SJSA1 (cell line): ENCODE data around the gene KBTBD4. TPM values are rescaled to one million over a fixed set of nuclear protein-coding genes. Genes with fewer than 3 reads are reported as not detected.
A peak's percentile ranks its signal among the peaks of the same experiment; 100 is the strongest.

Source experiments
- DNase-seq, 2 experiments: peaks; one replicate each; pipeline ENCODE4 v3.0.0-alpha.2; 2015 to 2020; ENCODE audit warnings: low spot score in 2 of 2, low read depth in 1 of 2
- H3K27ac ChIP-seq: fragments of 250-450 bp; sonication (Bioruptor Pico); 2 replicates; pipeline ENCODE4 v1.5.1; 2020; ENCODE audit warnings: mild to moderate bottlenecking, moderate library complexity
- H3K27me3 ChIP-seq: fragments of 250-450 bp; sonication (Bioruptor Pico); replicated peaks from 2 replicates; pipeline ENCODE4 v1.5.1; 2020; ENCODE audit warnings: mild to moderate bottlenecking, moderate library complexity
- H3K36me3 ChIP-seq: fragments of 250-450 bp; sonication (Bioruptor Pico); 2 replicates; pipeline ENCODE4 v1.5.1; 2020; ENCODE audit warnings: mild to moderate bottlenecking
- H3K4me1 ChIP-seq: fragments of 250-450 bp; sonication (Bioruptor Pico); replicated peaks from 2 replicates; pipeline ENCODE4 v1.6.1; 2021; ENCODE audit warnings: mild to moderate bottlenecking
- H3K4me3 ChIP-seq: fragments of 250-450 bp; sonication (Bioruptor Pico); 2 replicates; pipeline ENCODE4 v1.5.1; 2020; ENCODE audit warnings: mild to moderate bottlenecking
- H3K9me3 ChIP-seq: fragments of 250-450 bp; sonication (Bioruptor Pico); replicated peaks from 2 replicates; pipeline ENCODE4 v1.5.1; 2020; ENCODE audit warnings: mild to moderate bottlenecking
- total RNA-seq: library from RNA; depleted of rRNA; stranded (reverse); fragments of >200 nt; shearing (Covaris generic); gene quantifications from 2 replicates; pipeline ENCODE4 v1.2.3, GENCODE V29; 2014; rRNA removed

Gene KBTBD4
- total RNA-seq: 22.9 and 34.9 TPM in 2 replicates

GRCh38 chr11:47578524-47579494 lies at the start of gene KBTBD4, which contains the start of gene NDUFS3:
TSS of gene KBTBD4 (minus strand) at chr11:47578970. CDS start at chr11:47578951, 19 bp downstream.
TSS of gene NDUFS3 (plus strand) at chr11:47579074. CDS start at chr11:47579092, 18 bp downstream.
- peak within 1 kb of the TSS; percentile 61 for H3K27ac ChIP-seq
- peak within 1 kb of the TSS; percentile 83 for H3K4me3 ChIP-seq
- H3K4me1 ChIP-seq: peaks cover 11% of the 10 kb centered on the region
- no peaks in the 10 kb centered on the region for H3K9me3 ChIP-seq
- H3K36me3 ChIP-seq: peaks cover 84% of the 10 kb centered on the region
- no peaks in the 10 kb centered on the region for H3K27me3 ChIP-seq
- peak; percentile 86 to 92 for DNase-seq

GRCh38 chr11:47628026-47628425 lies 49.3 kb upstream of the KBTBD4 start:
- H3K36me3 ChIP-seq: peaks cover 76% of the 10 kb centered on the region
- no peak overlapping the region for H3K27ac ChIP-seq
- no peaks in the 10 kb centered on the region for H3K4me1 ChIP-seq
- no peak overlapping the region for H3K4me3 ChIP-seq
- no peaks in the 10 kb centered on the region for H3K9me3 ChIP-seq
- H3K27me3 ChIP-seq: no peaks in the 10 kb centered on the region
- DNase-seq: no peak

GRCh38 chr11:47626234-47626633 lies 47.5 kb upstream of the KBTBD4 start:
- Histone ChIP-seq H3K27me3 (no peaks in the 10 kb centered on the region), H3K4me3 (no peak overlapping the region), H3K4me1 (no peaks in the 10 kb centered on the region), H3K36me3 (peaks cover 85% of the 10 kb centered on the region), H3K9me3 (no peaks in the 10 kb centered on the region), H3K27ac (no peak overlapping the region)
- DNase-seq: no peak

- Histone ChIP-seq H3K36me3 (peaks cover 81% of the 10 kb centered on the region), H3K4me3 (no peak overlapping the region), H3K27me3 (no peaks in the 10 kb centered on the region), H3K4me1 (peaks cover 9% of the 10 kb centered on the region), H3K9me3 (no peaks in the 10 kb centered on the region), H3K27ac (no peak overlapping the region)
- no peak for DNase-seq
Observed at GRCh38 chr11:47620836-47621378, 42.1 kb upstream of the KBTBD4 start.

GRCh38 chr11:47617417-47617809 lies 38.6 kb upstream of the KBTBD4 start:
- H3K27me3 ChIP-seq: no peaks in the 10 kb centered on the region
- DNase-seq: peak in 1 of 2 experiments; percentile 19
- H3K4me3 ChIP-seq: no peak overlapping the region
- no peak overlapping the region for H3K27ac ChIP-seq
- H3K9me3 ChIP-seq: no peaks in the 10 kb centered on the region
- peaks cover 9% of the 10 kb centered on the region for H3K4me1 ChIP-seq
- H3K36me3 ChIP-seq: peaks cover 51% of the 10 kb centered on the region

- no peak overlapping the region for H3K4me3 ChIP-seq
- DNase-seq: peak in 1 of 2 experiments; percentile 24
- no peaks in the 10 kb centered on the region for H3K9me3 ChIP-seq
- peaks cover 9% of the 10 kb centered on the region for H3K4me1 ChIP-seq
- H3K27ac ChIP-seq: no peak overlapping the region
- no peaks in the 10 kb centered on the region for H3K27me3 ChIP-seq
- H3K36me3 ChIP-seq: peaks cover 46% of the 10 kb centered on the region
Observed at GRCh38 chr11:47616726-47617416, 38.1 kb upstream of the KBTBD4 start.

- H3K27me3 ChIP-seq: no peaks in the 10 kb centered on the region
- no peak overlapping the region for H3K27ac ChIP-seq
- DNase-seq: no peak
- no peaks in the 10 kb centered on the region for H3K9me3 ChIP-seq
- H3K4me1 ChIP-seq: peaks cover 9% of the 10 kb centered on the region
- peaks cover 38% of the 10 kb centered on the region for H3K36me3 ChIP-seq
- no peak overlapping the region for H3K4me3 ChIP-seq
Observed at GRCh38 chr11:47615249-47615648, 36.5 kb upstream of the KBTBD4 start.

GRCh38 chr11:47611348-47611794 lies 32.6 kb upstream of the KBTBD4 start:
- no peak overlapping the region for H3K4me3 ChIP-seq
- 0 out of 2 replicates have a peak, but pooled peaks cover 3% of the 10 kb centered on the region for H3K9me3 ChIP-seq
- H3K4me1 ChIP-seq: no peaks in the 10 kb centered on the region
- no peak for DNase-seq
- no peak overlapping the region for H3K27ac ChIP-seq
- peaks cover 6% of the 10 kb centered on the region for H3K36me3 ChIP-seq
- no peaks in the 10 kb centered on the region for H3K27me3 ChIP-seq

GRCh38 chr11:47609675-47610074 lies 30.9 kb upstream of the KBTBD4 start:
- Histone ChIP-seq H3K4me1 (no peaks in the 10 kb centered on the region), H3K27me3 (no peaks in the 10 kb centered on the region), H3K9me3 (0 out of 2 replicates have a peak, but pooled peaks cover 3% of the 10 kb centered on the region), H3K27ac (no peak overlapping the region), H3K36me3 (peaks cover 6% of the 10 kb centered on the region; the same call in 1 of the 2 replicates), H3K4me3 (no peak overlapping the region)
- DNase-seq: no peak

GRCh38 chr11:47607380-47607779 lies 28.6 kb upstream of the KBTBD4 start:
- H3K27ac ChIP-seq: no peak overlapping the region
- H3K4me1 ChIP-seq: no peaks in the 10 kb centered on the region
- H3K27me3 ChIP-seq: no peaks in the 10 kb centered on the region
- no peak overlapping the region for H3K4me3 ChIP-seq
- H3K36me3 ChIP-seq: peaks cover 6% of the 10 kb centered on the region; the same call in 1 of the 2 replicates
- 0 out of 2 replicates have a peak, but pooled peaks cover 3% of the 10 kb centered on the region for H3K9me3 ChIP-seq
- DNase-seq: no peak

- Histone ChIP-seq H3K36me3 (peaks cover 6% of the 10 kb centered on the region; the same call in 1 of the 2 replicates), H3K4me1 (no peaks in the 10 kb centered on the region), H3K4me3 (no peak overlapping the region), H3K27me3 (no peaks in the 10 kb centered on the region), H3K27ac (no peak overlapping the region), H3K9me3 (0 out of 2 replicates have a peak, but pooled peaks cover 3% of the 10 kb centered on the region)
- DNase-seq: no peak
Observed at GRCh38 chr11:47606731-47607130, 28.0 kb upstream of the KBTBD4 start.

- no peaks in the 10 kb centered on the region for H3K27me3 ChIP-seq
- no peak overlapping the region for H3K4me3 ChIP-seq
- no peak for DNase-seq
- H3K27ac ChIP-seq: no peak overlapping the region
- 0 out of 2 replicates have a peak, but pooled peaks cover 3% of the 10 kb centered on the region for H3K9me3 ChIP-seq
- no peaks in the 10 kb centered on the region for H3K36me3 ChIP-seq
- H3K4me1 ChIP-seq: no peaks in the 10 kb centered on the region
Observed at GRCh38 chr11:47605921-47606320, 27.2 kb upstream of the KBTBD4 start.

GRCh38 chr11:47603295-47603694 lies 24.5 kb upstream of the KBTBD4 start:
- Histone ChIP-seq H3K4me3 (no peak overlapping the region), H3K36me3 (no peaks in the 10 kb centered on the region), H3K27me3 (no peaks in the 10 kb centered on the region), H3K4me1 (no peaks in the 10 kb centered on the region), H3K27ac (no peak overlapping the region), H3K9me3 (0 out of 2 replicates have a peak, but pooled peaks cover 3% of the 10 kb centered on the region)
- no peak for DNase-seq
